D341Med (cell line): ENCODE measurements around the gene SOSTDC1.
A peak's percentile ranks its signal among the peaks of the same experiment; 100 is the strongest.
"Not testable (repeated sequence)": the region's sequence is repeated elsewhere in the genome, so short reads cannot be mapped to it uniquely, and the experiment has no call there.

ENCODE experiments used
- DNase-seq: peaks from one replicate; pipeline ENCODE4 v3.0.0; 2012; ENCODE audit warnings: low spot score

The SOSTDC1 gene

DNA sequence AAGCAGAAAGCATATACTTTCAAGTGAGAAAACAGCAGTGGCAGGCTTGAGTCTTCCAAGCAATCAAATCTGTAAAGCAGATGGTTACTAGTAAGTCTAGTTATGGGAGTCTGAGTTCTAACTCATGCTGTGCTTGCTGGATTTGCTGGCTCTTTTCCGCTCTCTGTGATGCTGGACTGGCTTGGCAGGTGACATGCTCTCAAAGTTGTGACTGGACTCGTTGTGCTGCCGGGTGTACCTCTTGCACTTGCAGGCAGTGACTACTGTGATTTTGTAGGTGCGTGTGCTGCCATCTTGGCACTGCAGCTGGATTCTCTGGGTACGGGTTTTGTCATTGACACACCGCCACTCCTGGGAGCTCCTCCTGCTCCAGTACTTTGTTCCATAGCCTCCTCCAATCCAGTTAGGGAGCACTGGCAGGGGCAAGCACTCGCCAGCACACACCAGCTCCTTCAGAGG, 3.1 kb downstream of the SOSTDC1 start:
- no peak for DNase-seq

- no peak for DNase-seq
Observed at GRCh38 chr7:16460789-16461493, 4.6 kb downstream of the SOSTDC1 start.

- not testable (repeated sequence) for DNase-seq
Observed at GRCh38 chr7:16456303-16456702, 9.2 kb downstream of the SOSTDC1 start.

DNA sequence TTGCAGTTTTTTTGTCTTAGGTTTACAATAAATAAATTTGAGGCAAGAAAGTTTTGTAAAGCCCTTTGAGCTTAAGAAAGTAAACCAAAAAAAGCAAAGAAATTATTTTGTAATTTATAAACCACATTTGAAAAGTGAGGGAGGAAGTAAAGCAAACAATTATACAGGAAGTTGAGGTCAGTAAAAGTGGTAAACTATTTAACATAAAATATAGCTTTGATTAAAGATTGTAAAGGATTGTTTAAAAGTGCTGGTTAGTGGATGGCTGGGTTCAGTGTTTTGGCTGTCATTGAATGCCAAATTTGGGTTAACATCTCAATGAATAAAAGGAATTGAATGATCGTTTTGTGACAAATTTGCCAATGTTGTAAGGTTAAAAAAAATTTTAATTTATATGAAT, 9.9 kb downstream of the SOSTDC1 start:
- no peak for DNase-seq

GRCh38 chr7:16450366-16450765, 15.2 kb downstream of the SOSTDC1 start:
- DNase-seq = no peak

- DNase-seq = no peak
Observed at GRCh38 chr7:16447876-16448275, 17.7 kb downstream of the SOSTDC1 start.

GRCh38 chr7:16446508-16446907, 19.0 kb downstream of the SOSTDC1 start:
- no peak for DNase-seq

GRCh38 chr7:16443871-16444270, 21.7 kb downstream of the SOSTDC1 start:
- not testable (repeated sequence) for DNase-seq

- DNase-seq = no peak
Observed at GRCh38 chr7:16438988-16439387, 26.6 kb downstream of the SOSTDC1 start.

DNA sequence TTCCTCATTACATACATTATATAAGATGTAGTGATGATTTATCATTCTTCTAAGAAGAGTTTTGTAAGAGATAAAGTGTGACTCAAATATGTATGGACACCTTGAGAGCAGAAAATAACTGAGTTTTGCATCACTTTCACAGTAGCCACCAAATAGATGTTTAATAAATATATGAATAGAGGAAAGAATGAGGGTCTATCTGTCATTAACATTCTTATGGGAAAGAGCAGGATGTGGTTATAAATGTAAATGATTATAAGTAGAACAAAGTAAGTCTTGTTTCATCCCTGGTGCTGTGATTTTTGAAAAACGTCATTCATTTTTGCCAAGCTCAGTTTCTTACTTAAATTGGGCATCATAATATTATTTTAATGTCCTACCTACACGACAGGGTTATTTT, 29.2 kb downstream of the SOSTDC1 start:
- DNase-seq = no peak

DNA sequence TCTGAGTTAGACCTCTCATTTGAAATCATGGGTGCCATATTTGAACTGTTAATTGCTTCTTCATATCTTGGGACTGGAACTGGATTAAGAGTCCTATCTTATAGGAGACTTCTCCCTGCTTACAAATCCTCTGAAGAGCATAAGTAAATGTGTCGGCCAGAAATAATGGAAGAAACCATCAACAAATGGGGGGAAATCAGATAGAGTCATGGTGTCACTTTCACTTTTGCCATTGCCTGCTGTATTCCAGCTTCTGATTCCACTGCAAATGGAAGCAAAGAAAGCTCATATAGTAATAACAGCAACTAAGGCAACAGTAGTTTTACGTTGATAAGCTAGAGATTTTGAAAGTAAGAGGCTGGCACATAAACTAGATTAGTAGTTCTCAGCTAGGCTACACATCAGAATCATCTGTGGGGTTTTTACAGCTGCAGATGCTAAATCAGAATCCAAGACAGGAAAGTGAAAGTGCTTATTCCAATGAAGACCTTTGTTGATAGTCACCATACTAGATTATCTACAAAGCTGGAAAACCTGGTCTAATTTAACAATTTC, 31.9 kb downstream of the SOSTDC1 start:
- no peak for DNase-seq

DNA sequence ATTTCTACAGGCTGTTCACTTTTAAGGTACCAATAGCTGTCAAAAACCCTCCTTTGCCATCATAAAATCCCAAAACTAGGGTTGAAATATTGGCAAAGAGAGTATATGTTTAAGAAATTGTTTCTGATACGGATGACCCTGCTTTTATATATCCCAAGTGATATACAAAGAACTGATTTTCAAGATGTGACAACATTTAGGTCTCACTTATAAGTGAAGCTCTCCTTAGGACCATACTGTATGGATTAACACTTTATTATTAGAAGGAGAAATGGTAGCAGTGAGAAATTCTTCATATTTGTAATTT, 33.2 kb downstream of the SOSTDC1 start:
- no peak for DNase-seq

DNA sequence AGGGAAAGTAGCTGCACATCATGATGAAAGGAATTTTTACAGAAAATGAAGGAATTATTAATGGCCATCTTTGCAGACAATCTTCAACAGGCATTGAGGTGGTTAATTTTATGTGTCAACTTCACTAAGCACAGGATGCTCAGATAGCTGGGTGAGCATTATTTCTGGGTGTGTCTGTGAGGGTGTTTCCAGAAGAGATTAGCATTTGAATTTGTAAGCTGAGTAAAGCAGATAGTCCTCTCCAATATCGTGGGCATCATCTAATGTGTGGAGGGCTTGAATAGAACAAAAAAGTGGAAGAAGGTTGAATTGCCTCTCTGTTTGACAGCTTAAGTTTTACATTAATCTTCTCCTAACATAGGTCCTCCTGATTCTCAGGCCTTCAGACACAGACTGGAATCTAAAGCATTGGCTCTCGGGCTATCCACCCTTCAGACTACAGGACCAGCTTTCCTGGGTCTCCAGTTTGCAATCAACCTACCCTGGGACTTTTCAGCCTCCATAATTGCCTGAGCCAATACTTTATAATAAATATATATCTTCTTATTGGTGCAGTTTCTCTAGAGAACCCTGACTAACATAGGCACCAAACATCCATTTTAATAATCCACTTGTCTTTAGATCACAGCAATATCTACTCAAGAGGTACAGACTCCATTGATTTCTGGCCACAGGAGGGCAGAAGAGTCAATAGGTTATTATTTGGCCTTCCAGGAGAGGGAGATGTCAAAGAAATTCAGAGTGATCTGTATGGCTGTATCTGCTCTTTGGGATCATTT, 33.7 kb downstream of the SOSTDC1 start:
- DNase-seq = peak; percentile 34

- DNase-seq = no peak
Observed at GRCh38 chr7:16430133-16430532, 35.4 kb downstream of the SOSTDC1 start.

DNA sequence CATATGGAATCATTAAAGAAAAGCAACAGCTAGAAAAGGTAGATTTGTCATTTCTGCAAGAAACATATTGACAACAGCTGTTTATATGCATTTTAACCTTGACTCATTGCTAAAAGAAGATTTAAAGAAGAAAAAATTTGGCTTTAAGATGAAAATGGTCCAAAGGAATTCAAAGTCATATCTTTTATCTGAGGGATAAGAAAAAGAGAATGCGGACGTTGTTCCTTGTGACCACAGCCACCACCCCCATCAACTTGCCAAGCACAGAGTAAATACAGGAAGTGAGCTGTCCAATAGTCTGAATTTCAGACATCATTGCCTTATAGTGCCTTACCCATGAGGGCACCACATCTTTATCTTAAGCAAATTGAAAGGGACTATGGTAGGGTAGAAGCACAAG, 36.9 kb downstream of the SOSTDC1 start:
- no peak for DNase-seq

DNA sequence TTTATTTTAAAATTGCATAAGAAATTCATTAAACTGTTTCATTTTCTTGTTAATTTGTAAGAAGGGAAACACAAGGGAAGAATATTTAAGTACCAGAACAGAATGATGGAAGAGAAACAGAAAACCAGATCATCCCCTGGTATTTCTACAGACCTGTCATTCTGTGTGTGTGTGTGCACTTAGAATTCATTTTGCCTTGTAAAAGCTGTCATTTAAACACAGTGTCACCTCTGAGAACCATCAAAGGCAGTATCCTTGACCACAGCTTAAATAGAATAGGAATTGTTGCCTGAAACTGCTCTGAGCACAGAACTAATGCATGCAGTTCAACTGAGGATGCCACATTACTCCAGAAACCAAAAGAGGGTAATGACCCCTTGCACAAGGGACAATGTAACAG, 37.4 kb downstream of the SOSTDC1 start:
- DNase-seq = no peak

GRCh38 chr7:16423761-16424160, 41.8 kb downstream of the SOSTDC1 start:
- DNase-seq = no peak

DNA sequence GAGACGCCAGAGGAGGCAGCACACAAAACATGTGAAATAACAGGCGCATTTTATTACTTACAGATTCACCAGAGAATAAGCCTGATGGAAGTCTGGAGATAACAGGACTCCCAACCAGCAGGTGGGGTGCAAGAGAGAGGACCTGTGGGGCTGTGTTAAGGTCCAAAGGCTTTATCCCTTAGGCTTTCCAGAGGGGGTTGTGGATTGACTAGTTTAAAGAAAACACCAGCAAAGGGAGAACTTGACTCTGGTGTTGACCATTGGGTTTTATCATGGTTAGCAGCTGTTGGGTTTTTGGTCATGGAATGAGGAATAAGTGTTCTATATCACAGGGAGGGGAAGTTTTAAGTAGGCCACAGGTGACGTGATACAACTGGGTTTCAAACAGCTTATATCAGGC, 42.6 kb downstream of the SOSTDC1 start:
- no peak for DNase-seq

- no peak for DNase-seq
Observed at GRCh38 chr7:16422103-16422435, 43.5 kb downstream of the SOSTDC1 start.

GRCh38 chr7:16421333-16422102, 44.0 kb downstream of the SOSTDC1 start, which contains the start of gene CRPPA:
Gene CRPPA (minus strand): TSS chr7:16421538. CDS start chr7:16421322, 216 bp downstream.
- no peak for DNase-seq

- DNase-seq = peak; percentile 56
Observed at GRCh38 chr7:16420649-16421332, 44.7 kb downstream of the SOSTDC1 start.

GRCh38 chr7:16420329-16420648, 45.2 kb downstream of the SOSTDC1 start:
- no peak for DNase-seq
